GM19099 (cell line): ENCODE results near the gene ZNF239.

Experiments used
- POLR2A ChIP-seq: IDR thresholded peaks from 3 replicates; pipeline ENCODE4 v1.6.1; 2011; ENCODE audit warnings: low read depth; ENCODE audit not compliant: insufficient read length; ENCODE audit errors: extremely low read depth

ZNF239 gene

DNA sequence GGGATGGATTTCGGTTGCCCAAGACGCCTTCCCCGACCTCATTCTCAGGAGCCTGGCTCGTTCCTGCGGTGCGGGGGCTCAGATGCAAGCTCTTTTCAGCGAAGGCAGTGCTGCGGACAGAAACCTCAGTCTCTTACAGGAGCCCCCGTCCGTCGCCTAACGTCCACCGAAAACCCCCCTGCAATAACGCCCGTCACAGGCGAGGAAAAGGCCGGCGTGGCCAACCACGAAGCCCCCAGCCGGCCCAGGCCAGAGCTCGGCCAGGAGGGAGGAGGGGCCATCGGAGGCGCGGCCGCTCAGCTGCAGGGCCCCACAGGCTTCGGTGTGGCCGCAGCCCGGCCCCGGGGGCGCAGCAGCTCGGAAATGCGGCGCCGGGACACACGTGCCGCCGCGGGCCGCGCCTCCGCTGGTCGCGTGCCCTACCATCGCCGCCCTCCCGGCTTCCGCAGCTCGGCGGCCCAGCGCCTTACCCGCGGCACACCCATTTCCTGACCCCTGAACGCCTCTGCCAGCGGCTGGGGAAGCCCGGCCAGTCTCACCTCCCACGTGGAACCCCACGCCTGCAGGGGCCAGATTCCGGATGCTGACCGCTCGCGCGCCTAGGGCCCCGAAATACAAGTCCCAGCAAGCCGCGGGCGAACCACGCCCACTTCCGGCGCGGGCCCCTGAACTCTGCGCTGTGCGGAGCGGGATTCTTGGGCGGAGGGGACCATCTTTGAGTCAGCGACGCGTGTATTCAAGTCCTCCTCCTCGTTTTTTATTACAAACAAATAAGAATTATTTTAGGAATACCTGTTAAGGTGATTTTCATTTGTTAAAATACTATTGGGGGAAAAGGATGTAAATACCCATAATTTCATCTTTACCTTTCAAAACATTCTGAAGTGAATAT is at the start of gene ZNF239:
TSS of gene ZNF239 (minus strand) at position 616 of the 892 bp plus-strand sequence. CDS start 16,537 bp downstream, outside the sequence.
- peak; percentile 43 for TF ChIP-seq POLR2A

DNA sequence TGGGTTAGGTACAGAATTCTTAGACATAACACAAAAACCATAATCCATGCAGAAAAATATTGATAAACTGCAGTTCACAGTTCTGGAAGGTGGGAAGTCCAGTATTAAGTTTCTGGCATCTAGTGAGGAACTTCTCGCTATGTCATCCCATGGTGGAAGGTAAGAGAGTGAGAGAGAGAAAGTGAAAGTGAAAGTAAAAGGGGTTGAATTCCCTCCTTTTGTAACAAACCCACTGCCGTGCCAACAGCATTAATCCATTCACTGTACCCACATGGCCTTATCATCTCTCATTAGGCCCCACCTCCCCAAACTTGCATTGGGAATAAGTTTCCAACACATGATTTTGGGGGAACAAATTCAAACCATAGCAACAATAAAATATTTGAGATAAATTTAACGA is 48.9 kb upstream of the ZNF239 start:
- no peak for TF ChIP-seq POLR2A

DNA sequence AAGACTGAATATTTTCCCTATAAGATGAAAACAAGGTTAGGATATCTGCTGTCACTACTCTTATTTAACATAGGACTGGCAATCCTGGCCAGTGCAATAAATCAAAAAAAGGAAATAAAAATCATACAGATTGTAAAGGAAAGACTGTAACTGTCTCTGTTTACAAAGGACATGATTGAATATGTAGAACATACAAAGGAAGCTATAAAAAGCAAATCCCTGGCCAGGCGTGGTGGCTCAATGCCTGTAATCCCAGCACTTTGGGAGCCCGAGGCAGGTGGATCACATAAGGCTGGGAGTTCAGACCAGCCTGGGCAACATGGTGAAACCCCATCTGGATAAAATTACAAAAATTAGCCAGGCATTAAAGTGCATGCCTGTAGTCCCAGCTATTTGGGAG is 47.6 kb upstream of the ZNF239 start:
- no peak for TF ChIP-seq POLR2A

- no peak for TF ChIP-seq POLR2A
Observed at GRCh38 chr10:43619368-43619767, 45.0 kb upstream of the ZNF239 start.

GRCh38 chr10:43616697-43617370 is 42.4 kb upstream of the ZNF239 start:
- TF ChIP-seq POLR2A, result no peak

- TF ChIP-seq POLR2A, result no peak
Observed at GRCh38 chr10:43610636-43611035, 36.2 kb upstream of the ZNF239 start.

- TF ChIP-seq POLR2A, result no peak
Observed at GRCh38 chr10:43607199-43607573, 32.8 kb upstream of the ZNF239 start.

- peak; percentile 83 for TF ChIP-seq POLR2A
Observed at GRCh38 chr10:43606323-43607198, 32.1 kb upstream of the ZNF239 start, which contains the start of gene ZNF485. TSS of gene ZNF485 (plus strand) at chr10:43606438. CDS start at chr10:43607051, 613 bp downstream.

- no peak for TF ChIP-seq POLR2A
Observed at GRCh38 chr10:43605850-43606322, 31.5 kb upstream of the ZNF239 start.

GRCh38 chr10:43599333-43599732 is 24.9 kb upstream of the ZNF239 start:
- TF ChIP-seq POLR2A, result no peak

DNA sequence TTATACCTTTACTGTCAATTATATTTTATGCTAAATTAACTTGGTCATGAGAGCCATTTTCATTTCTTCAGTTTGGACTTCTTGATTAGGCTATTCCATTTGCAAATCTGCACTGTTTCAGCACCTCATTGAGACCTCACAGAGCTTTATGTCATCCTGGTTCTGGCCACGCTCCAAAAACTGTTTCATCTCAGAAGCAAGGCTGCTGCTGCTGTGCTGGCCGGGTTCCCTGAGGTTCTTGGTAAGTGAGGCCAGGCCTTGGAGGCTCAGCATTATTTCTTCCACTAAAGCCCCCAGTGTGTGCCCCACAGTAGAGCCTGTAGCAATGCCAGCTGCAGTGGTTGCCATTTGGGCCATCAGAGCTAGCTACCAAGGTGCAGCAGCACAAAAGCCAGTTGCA is 24.0 kb upstream of the ZNF239 start:
- TF ChIP-seq POLR2A, result no peak

DNA sequence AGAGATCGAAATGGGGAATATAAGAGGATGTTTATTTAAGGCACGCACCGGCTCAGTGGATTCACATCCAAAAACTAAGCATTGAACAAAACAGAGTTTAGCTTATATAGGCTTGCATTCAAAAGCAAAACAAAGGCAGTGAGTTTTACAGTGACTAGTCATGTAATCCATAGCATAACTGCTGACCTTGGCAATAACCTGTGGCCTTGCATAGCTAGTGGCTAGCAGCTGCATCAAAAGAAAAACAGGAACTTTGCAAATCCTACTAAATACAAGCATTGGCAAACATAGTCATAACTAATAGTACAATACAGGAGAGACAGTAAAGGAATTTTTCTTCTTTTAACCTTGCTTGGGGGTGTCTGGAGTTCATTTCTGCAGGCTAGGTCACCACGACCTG is 22.1 kb upstream of the ZNF239 start:
- no peak for TF ChIP-seq POLR2A

- no peak for TF ChIP-seq POLR2A
Observed at GRCh38 chr10:43595739-43596298, 21.4 kb upstream of the ZNF239 start.

DNA sequence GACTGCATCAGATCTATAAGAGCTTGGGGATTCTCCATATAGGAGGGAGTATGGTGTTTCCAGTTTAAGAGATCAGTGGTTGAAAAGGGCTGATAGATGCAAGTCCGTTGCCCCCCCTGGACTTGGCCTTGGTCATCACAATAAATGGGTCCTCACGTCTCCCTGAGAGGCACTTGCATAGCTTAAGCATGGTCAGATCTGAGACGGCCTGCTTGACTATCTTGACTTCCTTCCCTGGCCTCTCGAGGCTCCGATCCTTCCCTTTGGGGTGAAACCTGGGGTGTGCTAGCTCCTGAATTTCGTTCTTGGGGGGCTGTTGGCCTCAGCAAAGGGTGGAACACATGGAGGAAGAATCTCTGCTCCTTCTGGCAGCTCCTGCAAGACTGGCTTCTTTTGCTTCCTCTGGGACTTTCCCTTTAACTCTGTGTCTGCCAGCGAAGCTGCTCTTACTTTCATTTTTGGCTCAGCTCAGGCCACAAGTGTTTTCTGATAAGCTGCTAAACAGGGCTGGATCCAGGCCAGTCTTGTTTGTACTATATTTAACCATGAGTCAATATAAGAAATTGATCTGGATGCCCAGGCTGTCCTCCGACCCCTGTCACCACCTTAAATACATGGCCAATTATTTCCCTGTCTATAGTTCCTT is 20.7 kb upstream of the ZNF239 start:
- TF ChIP-seq POLR2A, result peak; percentile 13

DNA sequence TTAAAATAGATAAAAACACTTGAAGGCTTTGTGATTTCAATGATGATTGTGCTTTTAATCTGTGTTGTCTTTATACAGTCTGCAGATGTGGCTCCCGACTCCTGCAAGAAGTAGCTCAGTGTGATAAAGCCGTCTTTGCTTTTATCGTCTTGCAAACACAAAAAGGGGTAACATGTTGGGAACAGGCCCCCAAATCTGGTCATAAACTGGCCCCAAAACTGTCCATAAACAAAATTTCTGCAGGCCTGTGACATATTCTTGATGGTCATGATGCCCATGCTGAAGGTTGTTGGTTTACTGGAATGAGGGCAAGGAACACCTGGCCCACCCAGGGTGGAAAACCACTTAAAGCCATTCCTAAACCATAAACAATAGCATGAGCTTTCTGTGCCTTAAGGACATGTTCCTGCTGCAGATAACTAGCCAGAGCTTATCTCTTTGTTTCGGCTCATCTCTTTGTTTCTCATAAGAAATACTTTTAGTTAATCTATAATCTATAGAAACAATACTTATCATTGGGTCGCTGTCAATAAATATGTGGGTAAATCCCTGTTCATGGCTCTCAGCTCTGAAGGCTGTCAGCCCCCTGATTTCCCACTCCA is 17.0 kb upstream of the ZNF239 start:
- no peak for TF ChIP-seq POLR2A
